Kidney (tissue), 14 donors: ENCODE data around the gene FBXO11. TPM values are rescaled to one million over a fixed set of nuclear protein-coding genes. Genes with fewer than 3 reads are reported as not detected.

ENCODE experiments used
- DNase-seq, 5 donors: peaks; one replicate each; pipeline ENCODE4 v3.0.0-alpha.2; 2013 to 2020
- FAIRE-seq: peaks from 2 replicates; lab custom pipeline; 2012; peaks lifted over from hg19 to GRCh38; lab: Jason Lieb, UNC
- H3K27ac ChIP-seq, 2 donors: one replicate each; pipeline ENCODE4 v1.7.0; 2013; ENCODE audit warnings: low read depth in 2 of 2, low read length in 2 of 2, inconsistent platforms in 1 of 2
- H3K27me3 ChIP-seq: one replicate; pipeline ENCODE4 v1.7.1; 2013; ENCODE audit warnings: low read length, inconsistent platforms; ENCODE audit not compliant: control insufficient read depth, insufficient read depth
- H3K36me3 ChIP-seq, 3 donors: one replicate each; pipeline versions ENCODE4 v1.7.0 to v1.7.1; 2013; ENCODE audit warnings: low read length in 3 of 3, control low read depth in 1 of 3, inconsistent platforms in 1 of 3; ENCODE audit not compliant: insufficient read depth in 3 of 3, control insufficient read depth in 2 of 3
- H3K4me1 ChIP-seq, 3 donors: one replicate each; pipeline versions ENCODE4 v1.7.0 to v1.7.1; 2013; ENCODE audit warnings: low read length in 3 of 3, inconsistent platforms in 1 of 3, low read depth in 1 of 3; ENCODE audit not compliant: control insufficient read depth in 2 of 3, insufficient read depth in 2 of 3
- H3K4me3 ChIP-seq, 3 donors: one replicate each; pipeline versions ENCODE4 v1.7.0 to v1.8.1; 2013; ENCODE audit warnings: low read length in 3 of 3, control low read depth in 1 of 3, inconsistent platforms in 1 of 3
- H3K9ac ChIP-seq, 3 donors: one replicate each; pipeline versions ENCODE4 v1.7.0 to v1.7.1; 2013; ENCODE audit warnings: low read length in 3 of 3, control low read depth in 1 of 3, inconsistent platforms in 1 of 3
- H3K9me3 ChIP-seq, 3 donors: one replicate each; pipeline versions ENCODE4 v1.7.0 to v1.7.1; 2013; ENCODE audit warnings: low read length in 3 of 3, control low read depth in 1 of 3, inconsistent platforms in 1 of 3; ENCODE audit not compliant: control insufficient read depth in 2 of 3, insufficient read depth in 1 of 3
- CTCF ChIP-seq: IDR thresholded peaks from 3 replicates; pipeline ENCODE4 v1.5.1; 2012; ENCODE audit warnings: mild to moderate bottlenecking, moderate library complexity, borderline replicate concordance; ENCODE audit not compliant: insufficient read depth; ENCODE audit errors: extremely low read depth
- intact Hi-C: fragments of 100-400 bp; cut with DNase I; formaldehyde crosslinking; loops from one replicate; pipeline ENCODE4 v1.11.1; 2022
- polyA plus RNA-seq: library from polyadenylated mRNA; stranded (reverse); fragments of 350-450 nt; fragmentation: Illumina TruSeq; extraction: RNeasy Lipid Tissue Mini Kit (QIAGEN cat#74804); gene quantifications from one replicate; pipeline ENCODE4 v1.2.3, GENCODE V29; 2014; ENCODE audit warnings: low read depth, low replicate concordance; ENCODE audit not compliant: insufficient read depth
- total RNA-seq: library from RNA; stranded (reverse); fragmentation: NEBNext Ultra II Directional; extraction: Animal tissue kit (Norgen Biotek cat#: 25700); gene quantifications from one replicate; pipeline ENCODE4 v1.2.1, GENCODE V29; 2021
- donor health status: control.
- donor health status: control.
- donor health status: control.
- donor health status: control.
- donor health status: control.
- donor health status: DM: yes; HTN: yes; CAD: no.
- donor health status: Normal renal cell carcinoma (clear cell type).

FBXO11 gene
- total and polyA plus RNA-seq, 2 donors from 2014 or later, result 21.9 to 68.7 TPM

DNA sequence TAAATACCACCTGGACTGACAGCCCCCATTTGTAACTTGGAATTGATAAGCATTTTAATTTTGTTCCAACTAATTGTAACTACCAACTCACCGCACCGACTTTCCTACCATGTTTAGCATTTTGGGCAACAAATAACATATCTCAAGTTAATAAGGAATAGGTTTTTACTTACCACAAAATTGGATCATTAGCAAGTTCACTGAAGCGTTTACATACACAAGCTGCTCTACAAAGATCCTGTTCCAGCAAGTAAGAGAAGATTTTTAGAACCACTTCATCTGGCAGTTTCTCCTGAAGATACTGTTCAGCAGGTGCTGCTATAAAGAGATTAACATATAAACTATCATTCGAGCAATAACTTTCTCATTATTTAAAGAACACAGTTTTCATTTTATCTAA is 67.6 kb downstream of the FBXO11 start:
- Histone ChIP-seq H3K36me3 (peaks cover 3 to 23% (median 10%) of the 10 kb centered on the region in 3 donors), H3K4me3 (no peak overlapping the region), H3K4me1 (no peaks in the 10 kb centered on the region), H3K27me3 (no peaks in the 10 kb centered on the region), H3K9me3 (no peaks in the 10 kb centered on the region), H3K9ac (no peak overlapping the region), H3K27ac (no peak overlapping the region)
- no peak for TF ChIP-seq CTCF
- FAIRE-seq (no peak), DNase-seq (peak in 2 of 5 donors; percentile 5 to 9)
- intact Hi-C loops, result no loop called here

DNA sequence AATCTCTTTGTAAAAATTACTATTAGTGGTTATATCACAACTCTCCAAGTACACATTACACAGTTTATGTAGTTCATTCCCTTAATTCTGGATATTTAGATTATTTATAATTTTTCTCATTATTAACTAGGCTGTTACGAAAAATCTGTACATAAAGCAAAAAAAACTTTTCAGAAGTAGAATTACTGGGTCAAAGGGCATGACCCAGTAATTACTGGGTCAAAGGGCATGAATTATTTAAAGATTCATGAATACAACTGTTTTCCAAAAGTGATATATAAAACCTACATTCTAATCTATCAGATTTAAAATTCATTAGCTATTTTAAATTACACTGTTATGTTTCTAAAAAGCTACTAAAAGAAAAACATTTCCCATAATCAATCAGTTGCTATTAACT is 68.0 kb downstream of the FBXO11 start:
- no peaks in the 10 kb centered on the region for H3K27me3 ChIP-seq
- no peaks in the 10 kb centered on the region for H3K9me3 ChIP-seq
- TF ChIP-seq CTCF, result no peak
- peaks cover 3 to 25% (median 10%) of the 10 kb centered on the region in 3 donors for H3K36me3 ChIP-seq
- H3K27ac ChIP-seq, result no peak overlapping the region
- intact Hi-C loops, result no loop called here
- no peak overlapping the region for H3K9ac ChIP-seq
- no peaks in the 10 kb centered on the region for H3K4me1 ChIP-seq
- FAIRE-seq, result no peak
- H3K4me3 ChIP-seq, result no peak overlapping the region
- DNase-seq, result no peak

GRCh38 chr2:47833516-47833968 is 72.8 kb downstream of the FBXO11 start:
- no peak for TF ChIP-seq CTCF
- Histone ChIP-seq H3K4me1 (no peaks in the 10 kb centered on the region), H3K27me3 (no peaks in the 10 kb centered on the region), H3K9me3 (no peaks in the 10 kb centered on the region), H3K9ac (no peak overlapping the region), H3K27ac (no peak overlapping the region), H3K4me3 (no peak overlapping the region), H3K36me3 (peaks cover 6 to 30% (median 15%) of the 10 kb centered on the region in 3 donors)
- DNase-seq, result no peak
- intact Hi-C loops, result no loop called here
- FAIRE-seq, result no peak

- Histone ChIP-seq H3K9me3 (no peaks in the 10 kb centered on the region), H3K36me3 (peaks cover 5 to 23% (median 18%) of the 10 kb centered on the region in 3 donors), H3K27ac (no peak overlapping the region), H3K4me1 (no peaks in the 10 kb centered on the region), H3K9ac (no peak overlapping the region), H3K27me3 (no peaks in the 10 kb centered on the region), H3K4me3 (no peak overlapping the region)
- TF ChIP-seq CTCF, result no peak
- no peak for DNase-seq
- no peak for FAIRE-seq
- intact Hi-C loops, result no loop called here
These were observed 83.8 kb downstream of the FBXO11 start for GRCh38 chr2:47822518-47822917.
